ENCODE measurements around the gene SFTPB.
"Not testable (repeated sequence)": the region's sequence is repeated elsewhere in the genome, so short reads cannot be mapped to it uniquely, and the experiment has no call there.

SFTPB gene

GRCh38 chr2:85675866-85676548, 8.0 kb upstream of the SFTPB start:
- no peak for DNase-seq (ENCODE audit: low read depth, low spot score)

- no peak for DNase-seq (ENCODE audit: low read depth, low spot score)
These were observed 7.4 kb upstream of the SFTPB start for GRCh38 chr2:85675427-85675826.

GRCh38 chr2:85674417-85674816, 6.4 kb upstream of the SFTPB start:
- DNase-seq (ENCODE audit: low read depth, low spot score): no peak

DNA sequence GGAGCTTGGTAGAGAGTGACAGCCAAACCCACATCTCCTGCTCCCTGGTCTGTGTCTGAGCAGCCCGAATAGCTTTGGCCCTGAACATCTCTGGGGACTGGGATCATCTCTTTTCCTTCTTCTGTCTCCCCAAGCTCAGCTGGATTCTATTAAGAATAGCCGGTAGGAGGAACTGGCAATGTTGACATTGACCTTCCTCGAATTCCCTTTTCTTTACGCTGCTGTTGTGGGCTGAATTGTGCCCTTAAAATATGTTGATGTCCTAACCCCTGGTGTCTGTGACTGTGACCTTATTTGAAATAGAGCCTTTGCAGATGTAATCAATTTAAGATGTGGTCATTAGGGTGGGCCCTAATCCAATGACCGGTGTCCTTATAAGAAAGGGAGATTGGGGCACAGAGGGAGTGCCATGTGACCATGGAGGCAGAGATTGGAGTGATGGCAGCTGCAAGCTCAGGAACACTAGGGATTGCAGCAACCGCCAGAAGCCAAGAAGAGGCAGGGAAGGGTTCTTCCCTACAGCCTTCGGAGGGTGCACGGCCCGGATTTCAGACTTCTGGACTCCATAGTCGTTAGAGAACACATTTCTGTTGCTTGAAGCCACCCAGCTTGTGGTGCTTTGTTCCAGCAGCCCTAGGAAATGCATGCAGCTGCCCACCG, 5.8 kb upstream of the SFTPB start:
- no peak for DNase-seq (ENCODE audit: low read depth, low spot score)

- no peak for DNase-seq (ENCODE audit: low read depth, low spot score)
These were observed 4.5 kb upstream of the SFTPB start for GRCh38 chr2:85672456-85672855.

DNA sequence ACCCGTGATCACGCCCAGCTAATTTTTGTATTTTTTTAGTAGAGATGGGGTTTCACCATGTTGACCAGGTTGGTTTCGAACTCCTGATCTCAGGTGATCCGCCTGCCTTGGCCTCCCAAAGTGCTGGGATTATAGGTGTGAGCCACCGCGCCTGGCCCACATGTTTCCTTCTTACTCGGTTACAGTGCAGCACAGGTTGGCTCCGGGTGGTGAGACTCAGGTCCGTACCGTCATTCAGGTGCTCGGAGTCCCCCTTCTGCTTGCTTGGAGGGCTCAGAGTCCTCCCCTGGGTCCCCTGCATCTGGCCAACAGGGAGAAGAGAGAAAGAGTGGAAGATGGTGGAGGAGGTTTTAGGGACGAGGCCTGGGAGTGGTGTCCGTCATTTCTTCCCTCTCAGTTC, 2.4 kb upstream of the SFTPB start:
- not testable (repeated sequence) for DNase-seq (ENCODE audit: low read depth, low spot score)

DNA sequence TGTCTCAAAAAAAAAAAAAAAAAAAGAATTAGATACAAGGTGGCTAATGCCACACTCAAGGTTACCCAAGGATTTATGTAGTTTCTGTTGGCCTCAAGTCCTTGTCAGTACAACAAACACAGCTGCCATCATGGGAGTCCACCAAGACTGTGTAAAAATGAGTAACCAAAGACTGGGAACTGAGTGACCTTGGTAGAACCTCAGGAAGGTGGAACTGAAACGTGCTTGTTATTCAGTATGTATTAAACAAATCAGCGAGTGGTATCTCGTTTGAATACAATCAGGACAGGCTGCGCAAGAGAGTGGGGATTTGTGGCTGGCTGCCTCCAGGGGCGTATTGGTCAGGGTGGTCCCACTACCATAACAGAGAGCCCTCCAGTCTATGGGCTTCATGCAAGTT, 1.6 kb upstream of the SFTPB start:
- DNase-seq (ENCODE audit: low read depth, low spot score): no peak

DNA sequence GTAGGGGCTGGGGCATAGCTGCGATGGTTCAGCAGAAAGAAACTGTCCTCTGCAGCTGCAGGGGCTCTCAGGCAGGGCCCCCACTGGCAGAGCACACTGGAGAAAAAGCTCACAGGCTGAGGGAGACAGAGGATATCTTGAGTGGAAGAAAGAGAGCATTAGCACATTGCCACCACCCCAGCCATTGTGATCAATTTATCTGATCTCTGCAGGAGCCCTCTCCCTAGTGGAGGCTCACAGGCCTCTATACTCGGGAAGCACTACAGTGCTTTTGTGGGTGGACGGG, 801 bp upstream of the SFTPB start:
- no peak for DNase-seq (ENCODE audit: low read depth, low spot score)

DNA sequence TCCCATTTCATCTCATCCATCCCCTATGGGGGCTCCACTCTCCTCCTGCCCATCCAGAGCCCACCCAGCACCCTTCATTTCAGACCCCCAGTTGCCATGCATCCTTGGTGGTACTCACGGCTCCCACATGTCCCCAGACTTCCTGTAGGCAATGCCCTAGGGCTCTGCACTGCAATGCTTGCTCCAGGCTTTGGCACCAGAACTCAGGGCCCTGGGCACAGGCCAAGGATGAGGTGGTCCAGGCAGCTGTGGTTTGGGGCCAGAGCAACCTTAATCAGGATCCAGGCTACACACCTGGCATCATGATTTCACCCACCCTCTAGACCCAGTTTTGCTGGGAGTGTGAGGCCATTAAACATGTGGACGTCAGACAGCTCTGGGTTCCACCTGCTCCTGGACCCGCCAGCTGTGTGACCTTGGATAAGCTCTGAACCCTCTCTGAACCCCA, 414 bp downstream of the SFTPB start:
- DNase-seq (ENCODE audit: low read depth, low spot score): no peak

DNA sequence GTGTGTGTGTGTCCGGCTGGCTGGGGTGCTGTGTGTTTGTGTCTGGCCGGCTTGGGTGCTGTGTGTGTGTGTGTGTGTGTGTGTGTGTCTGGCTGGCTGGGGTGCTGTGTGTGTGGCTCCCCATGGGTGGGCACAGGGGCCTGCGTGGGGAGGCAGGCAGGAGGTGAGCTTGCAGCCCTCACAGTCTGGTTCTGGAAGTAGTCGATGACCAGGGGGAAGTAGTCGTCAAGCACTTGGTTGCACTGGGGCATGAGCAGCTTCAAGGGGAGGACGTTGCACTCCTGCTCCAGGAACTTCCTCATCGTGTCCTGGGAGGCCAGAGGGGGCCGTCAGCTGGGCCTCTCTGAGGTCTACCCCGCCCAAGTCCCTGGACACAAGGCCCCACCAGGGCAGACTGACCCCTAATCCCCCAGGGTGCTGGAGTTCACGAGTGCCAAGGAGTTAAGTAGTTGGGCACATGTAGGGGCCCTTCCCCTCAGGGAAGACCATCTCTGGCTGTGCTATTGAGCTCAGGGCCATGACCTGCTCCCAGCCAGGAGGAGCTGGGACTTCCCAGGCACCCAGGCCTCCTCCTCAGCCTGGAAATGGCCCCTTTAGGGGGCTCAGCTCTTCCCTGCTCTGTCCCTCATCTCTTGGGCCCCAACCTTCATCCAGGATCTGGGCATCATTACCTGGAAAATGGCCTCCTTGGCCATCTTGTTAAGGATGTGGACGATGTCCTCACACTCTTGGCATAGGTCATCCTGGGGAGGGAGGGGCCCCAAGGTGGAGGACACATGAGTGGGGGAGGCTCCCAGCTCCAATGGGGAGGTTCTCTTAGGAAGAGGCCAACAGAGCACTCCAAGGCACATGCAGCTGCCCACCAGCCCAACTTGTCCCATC, 1.3 kb downstream of the SFTPB start:
- DNase-seq (ENCODE audit: low read depth, low spot score): no peak

DNA sequence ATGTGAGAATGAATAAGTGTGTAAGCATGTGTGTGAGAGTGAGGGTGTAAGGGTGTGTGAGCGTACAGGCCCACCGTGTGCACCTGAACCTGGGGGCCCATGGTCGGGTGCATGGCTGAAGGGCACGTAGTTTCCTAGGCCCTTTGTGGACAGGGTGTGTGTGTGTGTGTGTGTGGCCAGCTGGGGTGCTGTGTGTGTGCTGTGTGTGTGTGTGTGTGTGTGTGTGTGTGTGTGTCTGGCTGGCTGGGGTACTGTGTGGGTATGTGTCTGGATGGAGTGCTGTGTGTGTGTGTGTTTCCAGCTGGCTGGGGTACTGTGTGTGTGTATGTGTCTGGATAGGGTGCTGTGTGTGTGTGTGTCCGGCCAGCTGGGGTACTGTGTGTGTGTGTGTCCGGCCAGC, 2.0 kb downstream of the SFTPB start:
- DNase-seq (ENCODE audit: low read depth, low spot score): no peak

GRCh38 chr2:85665264-85665937, 2.6 kb downstream of the SFTPB start:
- no peak for DNase-seq (ENCODE audit: low read depth, low spot score)

- DNase-seq (ENCODE audit: low read depth, low spot score): no peak
These were observed 4.1 kb downstream of the SFTPB start for GRCh38 chr2:85663594-85664565.

GRCh38 chr2:85662899-85663593, 5.0 kb downstream of the SFTPB start:
- no peak for DNase-seq (ENCODE audit: low read depth, low spot score)

DNA sequence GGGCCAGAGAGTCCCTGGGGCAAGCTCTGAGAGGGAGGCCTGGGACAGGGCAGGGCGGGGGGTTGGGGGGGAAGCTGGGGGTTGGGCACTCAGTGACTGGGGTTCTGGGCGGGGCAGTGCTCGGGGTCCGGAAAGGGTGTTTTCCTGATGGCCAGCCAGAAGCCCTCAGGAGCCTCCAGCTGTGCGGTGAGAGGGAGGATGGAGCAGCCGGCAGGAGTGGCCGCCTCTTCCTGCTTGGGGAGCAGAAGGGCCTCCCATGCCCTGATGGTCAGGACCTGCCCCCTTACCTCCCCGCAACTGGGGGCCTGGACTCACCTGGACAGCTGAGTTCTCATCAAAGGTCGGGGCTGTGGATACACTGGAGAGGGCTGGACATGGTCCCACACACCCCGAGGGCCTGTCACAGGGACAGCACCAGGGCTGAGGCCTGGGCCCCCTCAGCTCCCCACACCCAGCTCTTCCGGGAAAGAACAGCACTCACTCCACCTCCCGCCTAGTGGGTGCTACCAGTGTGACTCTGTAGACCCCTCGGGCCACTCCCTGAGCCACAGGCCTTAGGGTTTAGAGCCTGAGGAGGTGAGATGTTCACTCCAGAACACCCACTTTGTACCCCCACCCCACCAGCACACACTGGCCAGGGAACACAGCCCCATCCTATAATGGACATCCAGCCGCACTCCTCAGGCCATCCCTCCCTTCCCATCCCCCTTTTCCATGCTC, 6.7 kb downstream of the SFTPB start:
- no peak for DNase-seq (ENCODE audit: low read depth, low spot score)

- no peak for DNase-seq (ENCODE audit: low read depth, low spot score)
These were observed 7.3 kb downstream of the SFTPB start for GRCh38 chr2:85660725-85661124.

DNA sequence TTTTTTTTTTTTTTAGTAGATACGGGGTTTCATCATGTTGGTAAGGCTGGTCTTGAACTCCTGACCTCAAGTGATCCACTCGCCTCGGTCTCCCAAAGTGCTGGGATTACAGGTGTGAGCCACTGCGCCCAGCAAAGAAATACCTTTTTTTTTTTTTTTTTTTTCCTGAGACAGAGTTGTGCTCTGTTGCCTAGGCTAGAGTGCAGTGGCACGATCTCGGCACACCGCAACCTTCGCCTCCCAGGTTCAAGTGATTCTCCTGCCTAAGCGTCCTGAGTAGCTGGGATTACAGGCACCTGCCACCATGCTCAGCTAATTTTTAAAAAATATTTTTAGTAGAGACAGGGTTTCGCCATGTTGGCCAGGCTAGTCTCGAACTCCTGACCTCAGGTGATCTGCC, 7.7 kb downstream of the SFTPB start:
- DNase-seq (ENCODE audit: low read depth, low spot score): not testable (repeated sequence)

DNA sequence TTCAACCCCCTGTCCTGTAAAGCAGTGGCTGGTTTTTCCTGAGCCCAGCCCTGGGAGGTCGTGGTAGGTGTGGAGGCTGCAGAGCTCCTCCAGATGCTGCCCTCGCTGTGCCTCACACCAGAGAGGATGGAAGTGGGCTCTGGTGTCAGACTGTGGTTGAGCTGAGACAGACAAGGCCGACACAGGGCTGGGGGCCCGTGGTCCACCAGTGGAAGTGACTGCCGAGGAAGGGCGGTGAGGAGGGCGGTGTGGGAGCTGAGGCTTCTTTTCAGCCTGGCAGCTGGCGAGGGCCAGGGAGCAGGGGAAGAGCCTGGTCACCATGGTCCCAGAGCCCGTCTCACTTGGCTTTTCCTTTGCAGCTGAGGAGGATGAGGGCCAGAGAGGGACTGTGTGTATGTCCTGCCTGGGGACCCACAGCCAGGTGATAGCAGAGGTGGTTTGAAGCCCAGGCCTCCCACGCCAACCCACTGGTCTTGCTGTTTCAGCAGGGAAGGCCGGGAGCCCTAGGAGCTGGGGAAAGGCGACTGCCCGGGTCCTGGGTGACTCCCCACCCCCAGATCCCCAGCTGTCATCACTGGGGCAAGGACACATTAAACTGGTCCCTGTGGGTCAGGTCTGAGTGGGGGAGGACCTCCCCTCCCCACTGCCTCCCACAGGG, 8.5 kb downstream of the SFTPB start:
- DNase-seq (ENCODE audit: low read depth, low spot score): no peak

- DNase-seq (ENCODE audit: low read depth, low spot score): not testable (repeated sequence)
These were observed 10.6 kb downstream of the SFTPB start for GRCh38 chr2:85657399-85657798.
